Posterior vena cava (tissue), 2 donors: ENCODE measurements around the gene PCSK6. TPM values are rescaled to one million over a fixed set of nuclear protein-coding genes. Genes with fewer than 3 reads are reported as not detected.
A peak's percentile ranks its signal among the peaks of the same experiment; 100 is the strongest.

Experiments
- DNase-seq: peaks from one replicate; pipeline ENCODE4 v3.0.0-alpha.2; 2020; ENCODE audit warnings: low spot score
- intact Hi-C, 2 donors: fragments of 100-400 bp; cut with DNase I; formaldehyde crosslinking; loops; one replicate each; pipeline versions ENCODE4 v1.14.1 to v1.14.2; 2022 to 2023
- total RNA-seq, 2 donors: library from RNA; stranded (reverse); fragmentation: NEBNext Ultra II Directional; extraction: Animal tissue kit (Norgen Biotek cat#: 25700); gene quantifications; one replicate each; pipeline ENCODE4 v1.2.1, GENCODE V29; 2021
- donor health status: DM: yes; HTN: yes; CAD: no.
- donor health status: DM: yes; HTN: yes; CAD: no.

PCSK6 gene
- total RNA-seq, 2 donors from 2014 or later, result 9.2 to 9.8 TPM

GRCh38 chr15:101401286-101401685, 88.2 kb downstream of the PCSK6 start:
- intact Hi-C loops, result no loop called here
- DNase-seq, result peak; percentile 37

- no peak for DNase-seq
- intact Hi-C loops, result no loop called here
These were observed 90.1 kb downstream of the PCSK6 start for GRCh38 chr15:101399431-101399830.

- intact Hi-C loops, result no loop called here
- no peak for DNase-seq
These were observed 91.3 kb downstream of the PCSK6 start for GRCh38 chr15:101398247-101398646.

- intact Hi-C loops, result no loop called here
- DNase-seq, result no peak
These were observed 91.9 kb downstream of the PCSK6 start for GRCh38 chr15:101397521-101398003.

- intact Hi-C loops, result no loop called here
- no peak for DNase-seq
These were observed 92.8 kb downstream of the PCSK6 start for GRCh38 chr15:101396484-101397261.

- DNase-seq, result no peak
- intact Hi-C loops, result no loop called here
These were observed 94.9 kb downstream of the PCSK6 start for GRCh38 chr15:101394654-101395053.

GRCh38 chr15:101394056-101394630, 95.4 kb downstream of the PCSK6 start:
- intact Hi-C loops, result no loop called here
- DNase-seq, result peak; percentile 20

- DNase-seq, result peak; percentile 64
- intact Hi-C loops, result no loop called here
These were observed 96.3 kb downstream of the PCSK6 start for GRCh38 chr15:101393172-101393571.

- DNase-seq, result peak; percentile 35
- intact Hi-C loops, result no loop called here
These were observed 97.4 kb downstream of the PCSK6 start for GRCh38 chr15:101391981-101392640.

- intact Hi-C loops, result no loop called here
- DNase-seq, result peak; percentile 8
These were observed 98.1 kb downstream of the PCSK6 start for GRCh38 chr15:101391431-101391830.

GRCh38 chr15:101390462-101390861, 99.0 kb downstream of the PCSK6 start:
- intact Hi-C loops, result no loop called here
- DNase-seq, result peak; percentile 34

- DNase-seq, result peak; percentile 17
- intact Hi-C loops, result no loop called here
These were observed 99.4 kb downstream of the PCSK6 start for GRCh38 chr15:101390060-101390459.

- peak; percentile 47 for DNase-seq
- intact Hi-C loops, result loop anchor here in 1 of 2 donors (10.0 kb wide), 1 partner anchor 45 kb away; no protein-coding TSS in a partner anchor
These were observed 100.1 kb downstream of the PCSK6 start for GRCh38 chr15:101389362-101389761.

GRCh38 chr15:101388046-101388445, 101.5 kb downstream of the PCSK6 start:
- DNase-seq, result peak; percentile 22
- intact Hi-C loops, result loop anchor here in 1 of 2 donors (10.0 kb wide), 1 partner anchor 47 kb away; no protein-coding TSS in a partner anchor

GRCh38 chr15:101387574-101387973, 101.9 kb downstream of the PCSK6 start:
- peak; percentile 57 for DNase-seq
- intact Hi-C loops, result loop anchor here in 1 of 2 donors (10.0 kb wide), 1 partner anchor 47 kb away; no protein-coding TSS in a partner anchor

- DNase-seq, result peak; percentile 58
- intact Hi-C loops, result loop anchor here in 1 of 2 donors (10.0 kb wide), 1 partner anchor 48 kb away; no protein-coding TSS in a partner anchor
These were observed 102.5 kb downstream of the PCSK6 start for GRCh38 chr15:101386967-101387366.

GRCh38 chr15:101386006-101386405, 103.5 kb downstream of the PCSK6 start:
- peak; percentile 69 for DNase-seq
- intact Hi-C loops, result loop anchor here in 1 of 2 donors (10.0 kb wide), 1 partner anchor 49 kb away; no protein-coding TSS in a partner anchor

- DNase-seq, result peak; percentile 67
- intact Hi-C loops, result loop anchor here in 1 of 2 donors (10.0 kb wide), 1 partner anchor 51 kb away; no protein-coding TSS in a partner anchor
These were observed 105.2 kb downstream of the PCSK6 start for GRCh38 chr15:101384276-101384675.

- intact Hi-C loops, result loop anchor here in 1 of 2 donors (10.0 kb wide), 1 partner anchor 52 kb away; no protein-coding TSS in a partner anchor
- DNase-seq, result peak; percentile 14
These were observed 107.0 kb downstream of the PCSK6 start for GRCh38 chr15:101382544-101382943.
